HG03095 (cell line): ENCODE data around the gene ANKRD6.
"Not testable (repeated sequence)": the region's sequence is repeated elsewhere in the genome, so short reads cannot be mapped to it uniquely, and the experiment has no call there.

ENCODE experiments used
- ATAC-seq: cut with Tn5 transposase; IDR thresholded peaks from one replicate; pipeline ENCODE4 v1.9.1; 2021; ENCODE audit warnings: moderate library complexity; ENCODE audit not compliant: unreplicated experiment

The ANKRD6 gene

DNA sequence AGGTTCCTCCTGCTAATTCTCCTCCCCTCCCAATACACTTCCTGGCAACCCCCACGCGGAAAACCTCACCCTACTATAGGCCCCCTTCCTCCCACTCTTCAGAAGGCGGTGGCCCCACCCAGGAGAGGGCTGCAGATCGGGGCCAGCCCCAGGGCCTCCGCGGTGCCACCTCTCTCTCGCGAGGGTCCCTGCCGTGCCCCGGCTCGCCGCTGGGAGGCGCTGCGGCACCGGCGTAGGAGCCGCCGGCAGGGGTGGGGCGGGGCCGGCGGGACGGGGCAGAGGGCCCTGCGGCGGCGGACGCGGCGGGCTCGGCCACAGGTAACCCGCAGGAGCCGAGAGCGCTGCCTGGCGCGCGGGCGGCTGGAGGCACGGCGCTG is at the start of gene ANKRD6:
Gene ANKRD6, plus strand, starts transcription at position 278 of the 377 bp plus-strand sequence. CDS start 133,825 bp downstream, outside the sequence.
- peak; percentile 89 for ATAC-seq

DNA sequence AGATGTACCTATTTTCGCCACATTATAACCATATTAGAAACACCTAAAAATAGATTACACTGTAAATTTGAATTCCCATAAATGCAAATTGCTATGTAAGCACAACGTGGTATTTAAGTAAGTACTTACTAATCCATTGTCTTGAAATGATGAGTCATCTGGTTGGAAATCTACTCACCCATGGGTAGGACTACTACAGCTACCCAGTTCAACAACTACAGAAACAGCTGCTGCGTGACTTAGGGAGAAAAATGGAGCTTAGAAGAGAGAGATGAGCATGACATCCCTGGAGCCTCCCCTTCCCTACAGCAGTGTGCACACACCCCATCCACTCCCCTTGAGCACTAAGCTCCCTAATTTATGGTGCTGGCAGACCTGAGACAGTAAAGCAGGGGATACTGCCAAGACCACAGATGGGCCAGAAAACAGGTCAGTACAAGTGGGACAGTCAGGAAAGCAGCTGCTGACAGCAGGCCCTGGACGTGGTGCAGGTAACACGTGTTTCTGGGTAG is 47.7 kb upstream of the ANKRD6 start:
- ATAC-seq = peak; percentile 42

GRCh38 chr6:89385846-89386245 is 47.1 kb upstream of the ANKRD6 start:
- ATAC-seq = no peak

GRCh38 chr6:89386917-89387491 is 45.9 kb upstream of the ANKRD6 start:
- ATAC-seq = peak; percentile 22

GRCh38 chr6:89387516-89388201 is 45.3 kb upstream of the ANKRD6 start:
- peak; percentile 91 for ATAC-seq

GRCh38 chr6:89388846-89389245 is 44.1 kb upstream of the ANKRD6 start:
- ATAC-seq = no peak

GRCh38 chr6:89392823-89393222 is 40.1 kb upstream of the ANKRD6 start:
- no peak for ATAC-seq

GRCh38 chr6:89393659-89394058 is 39.3 kb upstream of the ANKRD6 start:
- ATAC-seq = no peak

GRCh38 chr6:89397884-89398283 is 35.1 kb upstream of the ANKRD6 start:
- ATAC-seq = not testable (repeated sequence)

DNA sequence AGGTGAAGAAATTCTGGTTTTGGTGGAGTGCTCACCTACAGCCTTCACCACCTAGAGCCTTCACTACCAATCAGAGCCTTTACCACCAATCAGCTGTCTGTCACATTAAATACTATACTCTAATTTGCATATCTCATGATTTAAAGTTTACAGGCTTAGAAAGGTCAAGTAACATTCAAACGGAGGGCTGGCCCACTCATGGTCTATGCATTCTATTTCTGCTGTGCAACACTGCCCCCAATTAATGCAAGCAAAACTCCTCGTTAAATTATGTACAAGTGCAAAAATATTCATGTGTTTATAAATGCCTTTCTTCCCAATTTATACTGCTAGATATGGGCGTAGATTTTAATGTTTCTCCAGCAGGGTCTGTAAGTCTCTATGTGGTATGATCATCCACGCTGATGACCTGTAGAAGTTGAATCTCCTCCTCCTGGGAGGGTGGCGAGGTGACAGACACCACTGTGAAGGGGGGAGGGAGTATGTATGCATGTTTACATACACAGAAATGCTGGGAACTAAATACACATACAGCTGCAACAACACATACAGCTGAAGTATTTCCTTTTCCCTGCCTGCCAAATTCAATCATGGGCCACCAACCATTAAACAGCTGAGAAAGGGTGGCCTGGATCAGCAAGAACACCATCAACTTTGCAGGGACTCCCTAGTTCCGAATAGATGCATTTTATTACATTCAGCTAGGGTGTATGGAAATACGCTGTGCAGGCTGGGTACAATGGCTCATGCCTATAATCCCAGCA is 34.0 kb upstream of the ANKRD6 start:
- no peak for ATAC-seq

DNA sequence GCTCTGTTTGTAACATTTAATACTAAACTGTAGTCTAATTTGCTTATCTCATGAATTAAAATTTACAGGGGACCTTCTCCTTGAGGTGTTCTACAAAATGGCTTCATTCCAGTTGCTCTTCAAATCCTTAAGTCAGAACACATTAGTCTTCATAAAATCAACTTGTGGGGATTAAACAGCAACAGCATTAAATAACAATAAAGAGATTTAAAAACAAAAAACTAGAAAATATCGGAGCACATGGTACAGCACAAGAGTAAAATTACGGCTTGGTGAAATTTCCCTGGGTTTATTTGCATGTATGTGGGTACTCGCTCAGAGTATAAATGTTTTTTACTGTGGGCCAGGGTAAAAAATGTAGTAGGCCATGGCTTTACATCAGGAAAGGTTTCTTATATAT is 32.9 kb upstream of the ANKRD6 start:
- no peak for ATAC-seq

DNA sequence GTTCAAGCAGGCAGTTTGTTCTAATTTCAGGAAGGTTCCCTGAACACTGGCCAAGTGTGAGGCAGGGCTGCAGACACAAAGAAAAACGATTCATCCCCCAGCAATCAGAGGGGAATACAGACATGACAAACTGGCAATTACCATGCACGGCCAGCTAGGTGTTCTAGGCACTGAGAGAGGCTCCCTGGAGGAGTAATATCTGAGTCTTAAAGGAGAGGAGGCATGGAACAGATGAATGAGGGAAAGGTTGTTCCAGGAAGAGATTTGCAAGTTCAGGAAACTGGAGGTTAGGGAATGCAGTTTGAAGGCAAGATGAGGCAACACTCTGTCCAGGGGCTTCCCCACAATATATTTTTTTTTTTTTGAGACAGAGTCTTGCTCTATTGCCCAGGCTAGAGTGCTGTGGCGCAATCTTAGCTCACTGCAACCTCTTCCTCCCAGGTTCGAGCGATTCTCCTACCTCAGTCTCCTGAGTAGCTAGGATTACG is 32.0 kb upstream of the ANKRD6 start:
- no peak for ATAC-seq

GRCh38 chr6:89402776-89403175 is 30.2 kb upstream of the ANKRD6 start:
- no peak for ATAC-seq

GRCh38 chr6:89404512-89404911 is 28.4 kb upstream of the ANKRD6 start:
- no peak for ATAC-seq

- ATAC-seq = no peak
Observed at GRCh38 chr6:89406141-89406540, 26.8 kb upstream of the ANKRD6 start.

DNA sequence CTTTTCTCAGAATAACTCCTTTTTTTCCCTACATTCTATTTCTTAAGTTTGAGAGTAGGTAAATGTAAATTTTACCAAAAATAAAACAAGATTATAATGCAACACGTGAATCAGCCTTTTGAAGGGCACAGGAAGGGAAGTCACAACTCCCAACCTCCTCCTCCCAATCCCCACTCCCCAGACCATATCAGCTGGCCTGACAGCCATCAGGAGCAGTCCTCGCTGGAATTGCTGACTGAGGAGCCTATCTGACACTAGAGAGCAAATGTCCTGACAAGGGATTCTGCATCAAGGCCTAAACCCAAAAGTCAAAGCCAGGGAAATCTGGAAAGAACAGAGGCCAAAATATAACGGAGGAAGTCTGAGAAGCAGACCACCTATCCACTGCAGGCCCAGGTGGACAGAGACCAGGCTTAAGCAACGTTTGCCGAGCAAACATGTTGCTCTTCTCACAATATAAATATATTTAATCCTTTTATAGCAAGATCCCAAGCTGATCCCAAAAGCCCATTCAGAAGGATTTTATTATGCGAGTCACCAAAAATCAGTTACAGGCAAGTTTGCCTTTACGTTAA is 23.4 kb upstream of the ANKRD6 start:
- ATAC-seq = no peak

- no peak for ATAC-seq
Observed at GRCh38 chr6:89410231-89410761, 22.7 kb upstream of the ANKRD6 start.

- no peak for ATAC-seq
Observed at GRCh38 chr6:89410788-89411144, 22.2 kb upstream of the ANKRD6 start.

DNA sequence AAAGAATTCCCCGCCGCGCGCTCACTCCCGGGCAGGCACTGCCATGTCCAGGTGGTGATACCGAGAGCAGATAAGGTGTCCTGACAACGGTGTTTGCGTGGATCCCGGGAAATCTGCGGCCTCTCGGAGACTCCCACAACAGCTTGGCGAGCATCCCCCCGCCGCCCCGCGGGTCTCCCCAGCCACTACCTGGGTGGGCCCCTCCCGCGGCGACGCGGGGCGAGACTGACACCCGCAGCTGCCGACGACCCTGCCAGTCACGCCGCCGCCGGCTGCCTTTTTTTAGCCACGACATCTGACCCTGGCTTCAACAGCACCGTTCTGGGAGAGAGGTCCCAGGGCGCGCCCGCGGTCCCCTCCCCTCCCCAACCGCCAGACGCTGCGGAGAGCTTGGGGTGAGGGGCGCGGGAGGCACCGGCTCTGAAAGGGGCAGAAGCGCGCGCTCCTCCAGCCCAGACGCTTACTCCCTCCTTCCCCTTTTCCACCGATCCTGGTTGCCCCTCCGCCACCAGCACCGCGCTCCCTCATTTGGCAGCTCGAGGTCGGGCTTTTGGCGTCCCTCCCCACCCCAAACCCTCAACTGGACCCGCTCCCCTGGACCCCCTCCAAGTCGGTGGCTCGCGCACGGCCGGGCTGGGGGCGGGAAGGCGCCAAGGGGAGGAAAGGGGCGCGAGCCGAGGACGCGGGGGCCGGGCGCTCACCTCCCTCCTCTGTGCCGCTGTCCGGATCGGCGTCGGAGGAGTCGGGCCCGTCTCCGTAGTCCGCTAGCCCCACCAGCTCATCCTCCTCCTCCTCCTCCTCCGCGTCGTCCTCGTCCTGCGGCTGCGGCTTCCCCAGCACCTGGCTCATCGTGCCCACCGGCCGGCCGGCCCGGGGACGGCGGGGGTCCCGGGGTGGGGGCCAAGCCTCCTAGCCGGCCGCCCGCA is 21.5 kb upstream of the ANKRD6 start:
- peak; percentile 43 for ATAC-seq
